Measurements from ENCODE around the gene SERPINE2. TPM values are rescaled to one million over a fixed set of nuclear protein-coding genes. Genes with fewer than 3 reads are reported as not detected.

SERPINE2 gene
- total RNA-seq, 4 donors from 2014 or later, result 6.1 to 33.3 (median 20.3) TPM

- Histone ChIP-seq H3K27ac (no peak overlapping the region), H3K36me3 (no peaks in the 10 kb centered on the region), H3K9me3 (no peaks in the 10 kb centered on the region), H3K4me3 (replicated peaks in 1 of 3) (no peak overlapping the region), H3K4me1 (peaks cover 20 to 57% of the 10 kb centered on the region in 2 donors), H3K27me3 (no peaks in the 10 kb centered on the region)
- DNase-seq, result no peak
- WGBS, 2 donors, result 76 to 77% methylated on average over 5 of the region's 5 CpGs
- no peak for TF ChIP-seq CTCF (IDR thresholded peaks at IDR 0.05)
- TF ChIP-seq POLR2A (IDR thresholded peaks at IDR 0.05), result no peak
- intact Hi-C loops (cut with DNase I), result no loop called here
Observed at GRCh38 chr2:223936862-223937326, 102.2 kb downstream of the SERPINE2 start.

GRCh38 chr2:223935459-223936125 lies 103.5 kb downstream of the SERPINE2 start:
- TF ChIP-seq POLR2A (IDR thresholded peaks at IDR 0.05), result no peak
- TF ChIP-seq CTCF (IDR thresholded peaks at IDR 0.05), result no peak
- no peak for DNase-seq
- intact Hi-C loops (cut with DNase I), result no loop called here
- Histone ChIP-seq H3K36me3 (no peaks in the 10 kb centered on the region), H3K9me3 (no peaks in the 10 kb centered on the region), H3K27ac (no peak overlapping the region), H3K4me3 (replicated peaks in 1 of 3) (no peak overlapping the region), H3K4me1 (peaks cover 20 to 50% of the 10 kb centered on the region in 2 donors), H3K27me3 (no peaks in the 10 kb centered on the region)

GRCh38 chr2:223934870-223935269 lies 104.2 kb downstream of the SERPINE2 start:
- Histone ChIP-seq H3K9me3 (no peaks in the 10 kb centered on the region), H3K36me3 (no peaks in the 10 kb centered on the region), H3K4me1 (peaks cover 20 to 50% of the 10 kb centered on the region in 2 donors), H3K27me3 (no peaks in the 10 kb centered on the region), H3K4me3 (replicated peaks in 1 of 3) (no peak overlapping the region), H3K27ac (no peak overlapping the region)
- intact Hi-C loops (cut with DNase I), result no loop called here
- TF ChIP-seq CTCF (IDR thresholded peaks at IDR 0.05), result no peak
- TF ChIP-seq POLR2A (IDR thresholded peaks at IDR 0.05), result no peak
- no peak for DNase-seq
- whole genome bisulfite sequencing, 2 donors, result 75 to 77% methylated on average over 6 of the region's 6 CpGs

- H3K4me3 ChIP-seq (replicated peaks in 1 of 3), result no peak overlapping the region
- no peaks in the 10 kb centered on the region for H3K9me3 ChIP-seq
- no peaks in the 10 kb centered on the region for H3K36me3 ChIP-seq
- H3K27ac ChIP-seq, result peak overlapping the region in 1 of 3 donors; percentile 18
- intact Hi-C loops (cut with DNase I), result no loop called here
- 35 to 47% methylated on average over 6 of the region's 6 CpGs for WGBS, 2 donors
- H3K27me3 ChIP-seq, result no peaks in the 10 kb centered on the region
- no peak for TF ChIP-seq CTCF (IDR thresholded peaks at IDR 0.05)
- peaks cover 20 to 44% of the 10 kb centered on the region in 2 donors for H3K4me1 ChIP-seq
- no peak for DNase-seq
Observed at GRCh38 chr2:223932816-223933800, 106.0 kb downstream of the SERPINE2 start.
